Measurements from ENCODE around the gene SMG7. TPM values are rescaled to one million over a fixed set of nuclear protein-coding genes. Genes with fewer than 3 reads are reported as not detected.
A peak's percentile ranks its signal among the peaks of the same experiment; 100 is the strongest.

The SMG7 gene
- total RNA-seq, 1 donor, result 36.7 TPM

DNA sequence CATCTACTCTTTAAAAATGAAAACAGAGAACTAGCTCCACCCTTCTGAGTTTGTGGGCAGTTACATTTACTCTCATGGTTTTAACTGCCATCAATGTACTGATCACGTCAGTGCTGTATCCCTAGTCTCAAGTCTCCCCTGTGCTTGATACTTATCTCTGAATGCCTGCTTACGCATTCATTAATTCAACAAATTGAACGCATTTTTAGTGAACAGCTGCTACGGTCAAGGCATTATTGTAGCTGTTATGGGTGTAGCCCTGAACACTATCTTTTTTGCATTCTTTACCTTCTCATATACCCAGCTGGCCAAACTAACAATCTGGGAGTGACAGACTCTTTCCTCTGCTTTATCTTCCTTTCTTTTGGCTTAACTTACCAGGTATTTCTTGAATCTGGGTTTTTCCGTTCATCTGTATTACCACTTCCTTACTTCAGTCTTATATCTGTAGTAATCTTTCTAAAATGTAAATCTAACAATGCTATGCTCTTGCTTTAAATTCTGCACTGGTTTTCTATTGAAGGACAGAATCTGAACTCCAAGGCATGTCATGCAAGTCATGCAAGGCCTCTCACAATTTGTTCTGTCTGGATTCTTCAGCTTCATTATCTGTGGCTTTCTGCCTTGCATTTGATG, 33.3 kb downstream of the SMG7 start:
- DNase-seq (ENCODE audit: low read depth), result no peak
- no peak overlapping the region for H3K4me3 ChIP-seq (ENCODE audit: low read depth, low read length)
- no peak for TF ChIP-seq CTCF (IDR thresholded peaks at IDR 0.05; ENCODE audit: insufficient read depth, low read depth, low read length)

DNA sequence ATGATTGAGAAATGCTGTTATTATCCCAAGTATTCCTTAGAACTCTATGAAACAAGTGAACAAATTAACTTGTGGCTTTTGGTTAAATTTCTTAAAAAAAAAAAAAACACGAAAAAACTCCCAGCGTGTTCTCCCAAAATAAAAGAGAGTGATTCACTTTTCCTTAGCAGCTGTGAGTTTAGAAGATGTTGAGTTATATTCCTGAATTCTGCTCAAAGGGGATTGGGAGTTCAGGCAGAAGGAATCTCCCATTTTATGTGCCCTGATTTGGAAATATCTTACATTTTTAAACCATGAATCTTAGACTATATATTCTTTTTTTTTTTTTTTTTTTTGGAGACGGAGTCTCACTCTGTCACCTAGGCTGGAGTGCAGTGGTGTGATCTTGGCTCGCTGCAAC, 34.3 kb downstream of the SMG7 start:
- peak; percentile 7 for DNase-seq (ENCODE audit: low read depth)
- no peak for TF ChIP-seq CTCF (IDR thresholded peaks at IDR 0.05; ENCODE audit: insufficient read depth, low read depth, low read length)
- H3K4me3 ChIP-seq (ENCODE audit: low read depth, low read length), result no peak overlapping the region

GRCh38 chr1:183508694-183509093, 36.4 kb downstream of the SMG7 start:
- DNase-seq (ENCODE audit: low read depth), result peak; percentile 11
- no peak for TF ChIP-seq CTCF (IDR thresholded peaks at IDR 0.05; ENCODE audit: insufficient read depth, low read depth, low read length)
- no peak overlapping the region for H3K4me3 ChIP-seq (ENCODE audit: low read depth, low read length)

GRCh38 chr1:183512450-183512849, 40.2 kb downstream of the SMG7 start:
- TF ChIP-seq CTCF (IDR thresholded peaks at IDR 0.05; ENCODE audit: insufficient read depth, low read depth, low read length), result no peak
- no peak for DNase-seq (ENCODE audit: low read depth)
- H3K4me3 ChIP-seq (ENCODE audit: low read depth, low read length), result no peak overlapping the region

DNA sequence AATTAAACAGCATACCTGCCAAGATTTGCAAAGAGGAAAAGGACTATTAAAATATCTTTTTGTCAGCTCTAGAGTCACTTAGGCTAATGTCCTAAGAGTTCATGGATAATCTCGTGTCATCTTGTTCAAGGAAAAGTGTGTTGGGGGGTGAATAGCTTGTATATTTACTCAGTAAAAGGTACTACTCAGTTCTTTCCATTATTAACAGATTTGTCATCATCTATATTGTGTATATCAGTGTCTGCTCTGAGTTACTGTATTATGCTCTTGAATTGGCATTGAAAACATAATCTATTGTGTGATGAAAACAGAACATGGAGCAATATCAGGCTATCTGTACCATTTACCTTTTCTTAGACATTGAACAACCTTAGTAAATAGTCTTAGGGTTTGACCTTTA, 41.9 kb downstream of the SMG7 start:
- TF ChIP-seq CTCF (IDR thresholded peaks at IDR 0.05; ENCODE audit: insufficient read depth, low read depth, low read length), result no peak
- H3K4me3 ChIP-seq (ENCODE audit: low read depth, low read length), result no peak overlapping the region
- no peak for DNase-seq (ENCODE audit: low read depth)

- no peak overlapping the region for H3K4me3 ChIP-seq (ENCODE audit: low read depth, low read length)
- DNase-seq (ENCODE audit: low read depth), result peak; percentile 86
- no peak for TF ChIP-seq CTCF (IDR thresholded peaks at IDR 0.05; ENCODE audit: insufficient read depth, low read depth, low read length)
These were observed 42.8 kb downstream of the SMG7 start for GRCh38 chr1:183515002-183515689.
